ENCODE measurements around the gene EPHA7.

The EPHA7 gene

GRCh38 chr6:93238632-93239031, 180.7 kb downstream of the EPHA7 start:
- DNase-seq, result no peak

GRCh38 chr6:93235775-93236174, 183.6 kb downstream of the EPHA7 start:
- DNase-seq, result no peak

GRCh38 chr6:93226822-93227221, 192.5 kb downstream of the EPHA7 start:
- DNase-seq, result no peak

GRCh38 chr6:93222071-93222851, 197.1 kb downstream of the EPHA7 start:
- no peak for DNase-seq

GRCh38 chr6:93219447-93219846, 199.9 kb downstream of the EPHA7 start:
- no peak for DNase-seq

GRCh38 chr6:93218096-93218495, 201.3 kb downstream of the EPHA7 start:
- no peak for DNase-seq

- no peak for DNase-seq
These were observed 206.3 kb downstream of the EPHA7 start for GRCh38 chr6:93213028-93213427.

- DNase-seq, result no peak
These were observed 208.5 kb downstream of the EPHA7 start for GRCh38 chr6:93210908-93211307.

- DNase-seq, result no peak
These were observed 210.0 kb downstream of the EPHA7 start for GRCh38 chr6:93209358-93209757.

GRCh38 chr6:93196406-93196970, 222.9 kb downstream of the EPHA7 start:
- DNase-seq, result no peak

- DNase-seq, result no peak
These were observed 224.9 kb downstream of the EPHA7 start for GRCh38 chr6:93194480-93194879.

- no peak for DNase-seq
These were observed 225.5 kb downstream of the EPHA7 start for GRCh38 chr6:93193868-93194267.

Measured in NCI-H1436 treated with DMSO at 0.1 percent for 48 hours (cell line).